GM23248 (cell line): Measurements from ENCODE around the gene TMC8. TPM values are rescaled to one million over a fixed set of nuclear protein-coding genes. Genes with fewer than 3 reads are reported as not detected.

Experiments used
- DNase-seq: peaks from one replicate; pipeline ENCODE4 v3.0.0-alpha.2; 2015
- H2AFZ ChIP-seq: fragments of 200-600 bp; sonication (generic); 2 replicates; pipeline ENCODE4 v1.6.1; 2016; ENCODE audit warnings: antibody characterized with exemption
- H3F3A ChIP-seq: fragments of 200-600 bp; sonication (generic); 2 replicates; pipeline ENCODE4 v1.6.1; 2016; ENCODE audit warnings: mild to moderate bottlenecking, antibody characterized with exemption, mixed run types; ENCODE audit not compliant: insufficient read depth
- H3K27ac ChIP-seq: fragments of 200-600 bp; sonication (generic); 2 replicates; pipeline ENCODE4 v1.5.1; 2016; ENCODE audit warnings: mild to moderate bottlenecking
- H3K27me3 ChIP-seq: fragments of 200-600 bp; sonication (generic); replicated peaks from 2 replicates; pipeline ENCODE4 v1.6.1; 2016; ENCODE audit warnings: mild to moderate bottlenecking; ENCODE audit not compliant: insufficient read depth
- H3K36me3 ChIP-seq: fragments of 200-600 bp; sonication (generic); 2 replicates; pipeline ENCODE4 v1.6.1; 2016; ENCODE audit warnings: low read depth, mild to moderate bottlenecking
- H3K4me1 ChIP-seq: fragments of 200-600 bp; sonication (generic); 2 replicates; pipeline ENCODE4 v1.6.1; 2016; ENCODE audit warnings: mild to moderate bottlenecking; ENCODE audit not compliant: insufficient read depth
- H3K4me2 ChIP-seq: fragments of 200-600 bp; sonication (generic); one replicate; pipeline ENCODE4 v1.6.1; 2016; ENCODE audit warnings: mild to moderate bottlenecking; ENCODE audit not compliant: unreplicated experiment
- H3K4me3 ChIP-seq: fragments of 200-600 bp; sonication (generic); 2 replicates; pipeline ENCODE4 v1.5.1; 2016; ENCODE audit warnings: mild to moderate bottlenecking
- H3K79me2 ChIP-seq: fragments of 200-600 bp; sonication (generic); 2 replicates; pipeline ENCODE4 v1.6.1; 2016; ENCODE audit warnings: mild to moderate bottlenecking; ENCODE audit not compliant: insufficient read depth
- H3K9ac ChIP-seq: fragments of 200-600 bp; sonication (generic); 2 replicates; pipeline ENCODE4 v1.6.1; 2016; ENCODE audit warnings: mild to moderate bottlenecking
- H3K9me2 ChIP-seq: fragments of 200-600 bp; sonication (generic); 2 replicates; pipeline ENCODE4 v1.6.1; 2016; ENCODE audit warnings: mixed run types, mild to moderate bottlenecking, moderate library complexity; ENCODE audit not compliant: insufficient read depth
- H3K9me3 ChIP-seq: fragments of 200-600 bp; sonication (generic); one replicate; pipeline ENCODE4 v1.6.1; 2017; ENCODE audit warnings: low read depth
- H4K20me1 ChIP-seq: fragments of 200-600 bp; sonication (generic); 2 replicates; pipeline ENCODE4 v1.6.0; 2016; ENCODE audit not compliant: insufficient read depth
- EZH2 ChIP-seq: fragments of 200-600 bp; sonication (generic); IDR thresholded peaks from 2 replicates; pipeline ENCODE4 v1.6.1; 2018; ENCODE audit warnings: antibody characterized with exemption, mild to moderate bottlenecking; ENCODE audit not compliant: insufficient read depth, poor library complexity, severe bottlenecking
- EZH2phosphoT487 ChIP-seq: fragments of 200-600 bp; sonication (generic); IDR thresholded peaks from 2 replicates; pipeline ENCODE4 v1.6.1; 2018; ENCODE audit warnings: antibody characterized with exemption, moderate library complexity, mild to moderate bottlenecking, low read depth; ENCODE audit not compliant: insufficient read depth
- WGBS, 2 experiments: methylation state at CpG; one replicate each; pipeline ENCODE4 v1.1.6; 2015 to 2017; ENCODE audit warnings: low lambda C conversion rate in 2 of 2, low coverage in 1 of 2; ENCODE audit errors: missing lambda C conversion rate in 2 of 2; 5-methylcytosine and 5-hydroxymethylcytosine counted together
- in situ Hi-C: fragments of 300-500 bp; cut with MboI; formaldehyde crosslinking; loops from 2 replicates; pipeline ENCODE4 v1.15.0; 2020
- polyA plus RNA-seq: library from polyadenylated mRNA; unstranded; fragments of >200 nt; fragmentation: Nextera tagmentation; extraction: Ambion mirVana; gene quantifications from 2 replicates; pipeline ENCODE4 v1.2.1, GENCODE V29; 2016
- total RNA-seq: library from RNA; depleted of rRNA; stranded (reverse); fragments of >200 nt; shearing (Covaris generic); gene quantifications from 2 replicates; pipeline ENCODE4 v1.2.3, GENCODE V29; 2014

Gene TMC8
- total and polyA plus RNA-seq, 2 experiments from 2014 or later: not detected

GRCh38 chr17:78182504-78182903 is 51.9 kb downstream of the TMC8 start:
- Histone ChIP-seq H3K4me2 (no peak overlapping the region), H3K4me1 (no peaks in the 10 kb centered on the region), H3K79me2 (no peaks in the 10 kb centered on the region), H4K20me1 (no peaks in the 10 kb centered on the region), H3K27me3 (no peaks in the 10 kb centered on the region), H3F3A (no peaks in the 10 kb centered on the region), H3K4me3 (no peak overlapping the region), H3K9me3 (no peaks in the 10 kb centered on the region), H3K9ac (no peak overlapping the region), H3K27ac (no peak overlapping the region), H3K36me3 (no peaks in the 10 kb centered on the region), H3K9me2 (no peaks in the 10 kb centered on the region), H2AFZ (no peak overlapping the region)
- WGBS, 2 experiments: 94 to 96% methylated on average over 13 of the region's 13 CpGs
- no peak for DNase-seq
- TF ChIP-seq EZH2phosphoT487 (no peak), EZH2 (no peak)
- in situ Hi-C loops: no loop called here

- Histone ChIP-seq H3K4me3 (no peak overlapping the region), H3K36me3 (no peaks in the 10 kb centered on the region), H3K9ac (no peak overlapping the region), H3K27ac (no peak overlapping the region), H3K4me1 (no peaks in the 10 kb centered on the region), H2AFZ (no peak overlapping the region), H3K79me2 (peaks cover 5% of the 10 kb centered on the region), H3K27me3 (no peaks in the 10 kb centered on the region), H3K9me3 (no peaks in the 10 kb centered on the region), H3K9me2 (no peaks in the 10 kb centered on the region), H3F3A (no peaks in the 10 kb centered on the region), H3K4me2 (no peak overlapping the region), H4K20me1 (no peaks in the 10 kb centered on the region)
- no peak for DNase-seq
- WGBS, 2 experiments: 95 to 97% methylated on average over 12 of the region's 12 CpGs
- TF ChIP-seq EZH2phosphoT487: no peak
- in situ Hi-C loops: no loop called here
Observed at GRCh38 chr17:78183916-78184315, 53.3 kb downstream of the TMC8 start.

- no peak overlapping the region for H3K4me3 ChIP-seq
- peaks cover 5% of the 10 kb centered on the region for H3K79me2 ChIP-seq
- no peaks in the 10 kb centered on the region for H3K9me3 ChIP-seq
- DNase-seq: no peak
- H4K20me1 ChIP-seq: no peaks in the 10 kb centered on the region
- H3K4me2 ChIP-seq: no peak overlapping the region
- no peaks in the 10 kb centered on the region for H3K27me3 ChIP-seq
- no peak for TF ChIP-seq EZH2phosphoT487
- TF ChIP-seq EZH2: no peak
- 81 to 85% methylated on average over 10 of the region's 10 CpGs for WGBS, 2 experiments
- in situ Hi-C loops: no loop called here
- H3K9ac ChIP-seq: no peak overlapping the region
- no peaks in the 10 kb centered on the region for H3K36me3 ChIP-seq
- H2AFZ ChIP-seq: no peak overlapping the region
- no peaks in the 10 kb centered on the region for H3F3A ChIP-seq
- no peaks in the 10 kb centered on the region for H3K9me2 ChIP-seq
- H3K27ac ChIP-seq: no peak overlapping the region
- no peaks in the 10 kb centered on the region for H3K4me1 ChIP-seq
Observed at GRCh38 chr17:78184351-78184750, 53.8 kb downstream of the TMC8 start.

GRCh38 chr17:78184868-78185267 is 54.3 kb downstream of the TMC8 start:
- Histone ChIP-seq H3K4me2 (no peak overlapping the region), H4K20me1 (no peaks in the 10 kb centered on the region), H3K4me3 (no peak overlapping the region), H3K79me2 (peaks cover 5% of the 10 kb centered on the region), H3K4me1 (no peaks in the 10 kb centered on the region), H3K9me3 (no peaks in the 10 kb centered on the region), H3K36me3 (no peaks in the 10 kb centered on the region), H3F3A (no peaks in the 10 kb centered on the region), H3K9ac (no peak overlapping the region), H3K27me3 (no peaks in the 10 kb centered on the region), H2AFZ (no peak overlapping the region), H3K27ac (no peak overlapping the region), H3K9me2 (no peaks in the 10 kb centered on the region)
- in situ Hi-C loops: no loop called here
- no peak for DNase-seq
- no peak for TF ChIP-seq EZH2
- no peak for TF ChIP-seq EZH2phosphoT487
- WGBS, 2 experiments: 90 to 92% methylated on average over 9 of the region's 9 CpGs

GRCh38 chr17:78185981-78186691 is 55.6 kb downstream of the TMC8 start:
- TF ChIP-seq EZH2: no peak
- TF ChIP-seq EZH2phosphoT487: no peak
- peak; percentile 54 for DNase-seq
- Histone ChIP-seq H3K4me3 (peak overlapping the region; percentile 83), H3K4me2 (no peak overlapping the region), H3K27ac (no peak overlapping the region), H3K79me2 (peaks cover 5% of the 10 kb centered on the region), H2AFZ (peak overlapping the region; percentile 93), H3K9me3 (no peaks in the 10 kb centered on the region), H3K4me1 (no peaks in the 10 kb centered on the region), H3F3A (no peaks in the 10 kb centered on the region), H4K20me1 (no peaks in the 10 kb centered on the region), H3K36me3 (no peaks in the 10 kb centered on the region), H3K9me2 (no peaks in the 10 kb centered on the region), H3K9ac (0 out of 2 replicates have a peak overlapping the region, but pooled peaks have one; percentile 16), H3K27me3 (no peaks in the 10 kb centered on the region)
- in situ Hi-C loops: no loop called here
- 34 to 40% methylated on average over 10 of the region's 10 CpGs for WGBS, 2 experiments
